Panc1 (cell line): ENCODE data around the gene DKK3. TPM values are rescaled to one million over a fixed set of nuclear protein-coding genes. Genes with fewer than 3 reads are reported as not detected.

Experiments used
- ATAC-seq: fragments of 200-7000 bp; cut with Tn5 transposase; 2 replicates; pipeline ENCODE4 v1.9.1; 2020; ENCODE audit warnings: mild to moderate bottlenecking, moderate library complexity
- BruUV-seq: library from RNA; stranded (reverse); fragments of 400-500 nt; replicated peaks from 2 replicates; lab custom pipeline; 2021; lab: Mats Ljungman, UMichigan
- CTCF ChIA-PET: fragments of 300-600 bp; sonication (Branson Sonifier 250); formaldehyde crosslinking; loops from one replicate; lab custom pipeline; 2022; ENCODE audit warnings: antibody characterized with exemption; lab: Charles Lee
- POLR2A ChIA-PET: fragments of 300-600 bp; sonication (Branson Sonifier 250); formaldehyde crosslinking; loops from one replicate; lab custom pipeline; 2022; ENCODE audit warnings: antibody characterized with exemption; lab: Charles Lee
- DNase-seq: peaks from one replicate; pipeline ENCODE4 v3.0.0-alpha.2; 2010; ENCODE audit warnings: low read depth, low spot score
- H3K27ac ChIP-seq: 2 replicates; pipeline ENCODE4 v1.5.1; 2011; ENCODE audit warnings: mild to moderate bottlenecking, low read length, inconsistent platforms
- H3K27me3 ChIP-seq: fragments of 200-500 bp; sonication (Bioruptor generic); 2 replicates; pipeline ENCODE4 v1.6.0; 2014; ENCODE audit warnings: low read length, inconsistent platforms; ENCODE audit not compliant: control insufficient read depth, insufficient read depth
- H3K36me3 ChIP-seq: fragments of 200-500 bp; sonication (Bioruptor generic); 2 replicates; pipeline ENCODE4 v1.5.1; 2014; ENCODE audit warnings: inconsistent platforms, mild to moderate bottlenecking, low read length, moderate library complexity; ENCODE audit not compliant: control insufficient read depth, insufficient read depth
- H3K4me1 ChIP-seq: 2 replicates; pipeline ENCODE4 v1.5.1; 2011; ENCODE audit warnings: inconsistent platforms, mild to moderate bottlenecking, low read length, moderate library complexity; ENCODE audit not compliant: control insufficient read depth, insufficient read depth
- H3K4me3 ChIP-seq, 2 experiments: 2 replicates each; pipeline ENCODE4 v1.5.1; 2011 to 2012; ENCODE audit warnings: low read depth in 2 of 2, low read length in 2 of 2, mild to moderate bottlenecking in 2 of 2, inconsistent platforms in 1 of 2, moderate library complexity in 1 of 2
- H3K9me3 ChIP-seq: fragments of 200-500 bp; sonication (Bioruptor generic); 2 replicates; pipeline ENCODE4 v1.5.1; 2014; ENCODE audit warnings: low read depth, mild to moderate bottlenecking, inconsistent platforms, low read length, moderate library complexity; ENCODE audit not compliant: control insufficient read depth, insufficient read depth
- POLR2AphosphoS5 ChIP-seq: IDR thresholded peaks from 2 replicates; pipeline ENCODE4 v1.6.1; 2012; ENCODE audit warnings: mild to moderate bottlenecking, low read depth, low read length, moderate library complexity
- SIN3A ChIP-seq: IDR thresholded peaks from 2 replicates; pipeline ENCODE4 v1.6.1; 2012; ENCODE audit warnings: low read depth, mild to moderate bottlenecking, low read length, moderate library complexity, borderline replicate concordance; ENCODE audit not compliant: insufficient read depth
- TCF7L2 ChIP-seq: IDR thresholded peaks from 2 replicates; pipeline ENCODE4 v1.6.1; 2011; ENCODE audit warnings: mild to moderate bottlenecking, low read depth, low read length, inconsistent platforms
- in situ Hi-C: cut with HindIII; loops from 2 replicates; pipeline ENCODE4 v1.10.0; 2016; ENCODE audit warnings: low sequenced_read_pairs, low pct_unique_long_range_greater_than_20kb
- intact Hi-C: fragments of 100-400 bp; cut with micrococcal nuclease; formaldehyde crosslinking; loops from one replicate; pipeline ENCODE4 v1.10.0; 2022; ENCODE audit not compliant: unreplicated experiment
- total RNA-seq: library from RNA; stranded (reverse); gene quantifications from one replicate; pipeline ENCODE4 v1.2.1, GENCODE V29; 2021; ENCODE audit not compliant: unreplicated experiment
- TF ChIP-seq, protein P1 (sequence below), 2 experiments: IDR thresholded peaks; 2 replicates each; pipeline ENCODE4 v1.6.1; 2011 to 2012; ENCODE audit warnings: low read depth in 2 of 2, control low read depth in 1 of 2, low read length in 1 of 2, mild to moderate bottlenecking in 1 of 2, moderate library complexity in 1 of 2; ENCODE audit not compliant: insufficient read depth in 1 of 2
- TF ChIP-seq, protein P2 (sequence below): fragments of 450-650 bp; IDR thresholded peaks from 2 replicates; pipeline ENCODE4 v1.5.1; 2017; ENCODE audit warnings: mild to moderate bottlenecking

DKK3 gene
- total RNA-seq, 1 experiment from 2014 or later = 116 TPM

DNA sequence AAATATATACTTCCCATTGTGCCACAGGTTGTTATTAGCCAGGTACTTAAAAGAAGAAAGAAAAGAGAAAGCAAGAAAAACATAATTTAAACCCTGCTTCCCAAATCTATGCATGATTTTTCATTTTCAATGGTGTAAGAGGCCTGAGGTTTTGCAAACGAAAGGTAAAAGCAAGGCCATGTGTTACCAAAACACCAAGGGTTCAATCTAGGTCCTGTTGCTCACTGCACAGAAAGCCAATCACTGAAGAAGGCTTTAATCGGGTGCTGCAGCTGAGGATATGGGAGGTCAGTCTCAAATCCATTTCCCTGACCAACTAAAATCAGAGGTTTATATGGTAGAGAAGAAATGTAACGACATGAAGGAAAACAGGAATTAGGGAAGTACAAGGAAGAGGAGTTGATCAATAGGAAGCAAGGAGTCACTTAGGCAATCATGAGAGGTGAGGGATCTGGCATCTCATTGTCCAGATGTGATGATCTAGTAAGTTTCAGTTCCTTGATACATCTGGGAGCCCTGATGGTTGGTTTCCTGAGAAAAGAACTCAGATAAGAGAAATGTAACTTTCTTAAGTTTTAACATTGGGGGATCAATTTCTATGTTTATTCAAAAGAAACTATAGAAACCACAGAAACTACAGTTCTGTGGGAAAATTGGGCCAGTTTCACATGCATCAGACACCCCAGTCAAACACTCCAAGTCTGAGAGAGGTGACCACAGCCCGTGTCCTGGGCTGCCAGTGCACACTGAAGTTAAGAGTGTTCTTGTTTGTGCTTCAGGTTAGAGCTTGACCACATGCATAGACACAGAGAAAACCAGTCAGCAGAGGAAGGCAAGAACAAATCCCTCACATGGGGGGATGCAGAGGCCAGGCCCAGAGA, 18.1 kb upstream of the DKK3 start:
- no peaks in the 10 kb centered on the region for H3K36me3 ChIP-seq
- ChIA-PET POLR2A (no interaction called here), CTCF (no interaction called here)
- BruUV-seq = no TSS peak
- H3K9me3 ChIP-seq = 0 out of 2 replicates have a peak, but pooled peaks cover 7% of the 10 kb centered on the region
- TF ChIP-seq POLR2AphosphoS5 (no peak), TCF7L2 (no peak), SIN3A (no peak)
- TF ChIP-seq, protein P1, sequence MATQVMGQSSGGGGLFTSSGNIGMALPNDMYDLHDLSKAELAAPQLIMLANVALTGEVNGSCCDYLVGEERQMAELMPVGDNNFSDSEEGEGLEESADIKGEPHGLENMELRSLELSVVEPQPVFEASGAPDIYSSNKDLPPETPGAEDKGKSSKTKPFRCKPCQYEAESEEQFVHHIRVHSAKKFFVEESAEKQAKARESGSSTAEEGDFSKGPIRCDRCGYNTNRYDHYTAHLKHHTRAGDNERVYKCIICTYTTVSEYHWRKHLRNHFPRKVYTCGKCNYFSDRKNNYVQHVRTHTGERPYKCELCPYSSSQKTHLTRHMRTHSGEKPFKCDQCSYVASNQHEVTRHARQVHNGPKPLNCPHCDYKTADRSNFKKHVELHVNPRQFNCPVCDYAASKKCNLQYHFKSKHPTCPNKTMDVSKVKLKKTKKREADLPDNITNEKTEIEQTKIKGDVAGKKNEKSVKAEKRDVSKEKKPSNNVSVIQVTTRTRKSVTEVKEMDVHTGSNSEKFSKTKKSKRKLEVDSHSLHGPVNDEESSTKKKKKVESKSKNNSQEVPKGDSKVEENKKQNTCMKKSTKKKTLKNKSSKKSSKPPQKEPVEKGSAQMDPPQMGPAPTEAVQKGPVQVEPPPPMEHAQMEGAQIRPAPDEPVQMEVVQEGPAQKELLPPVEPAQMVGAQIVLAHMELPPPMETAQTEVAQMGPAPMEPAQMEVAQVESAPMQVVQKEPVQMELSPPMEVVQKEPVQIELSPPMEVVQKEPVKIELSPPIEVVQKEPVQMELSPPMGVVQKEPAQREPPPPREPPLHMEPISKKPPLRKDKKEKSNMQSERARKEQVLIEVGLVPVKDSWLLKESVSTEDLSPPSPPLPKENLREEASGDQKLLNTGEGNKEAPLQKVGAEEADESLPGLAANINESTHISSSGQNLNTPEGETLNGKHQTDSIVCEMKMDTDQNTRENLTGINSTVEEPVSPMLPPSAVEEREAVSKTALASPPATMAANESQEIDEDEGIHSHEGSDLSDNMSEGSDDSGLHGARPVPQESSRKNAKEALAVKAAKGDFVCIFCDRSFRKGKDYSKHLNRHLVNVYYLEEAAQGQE (IDR thresholded peaks at IDR 0.05; ENCODE audit: insufficient read depth in 1 of 2, low read depth in 2 of 2, low read length in 1 of 2) = no peak
- TF ChIP-seq, protein P2, sequence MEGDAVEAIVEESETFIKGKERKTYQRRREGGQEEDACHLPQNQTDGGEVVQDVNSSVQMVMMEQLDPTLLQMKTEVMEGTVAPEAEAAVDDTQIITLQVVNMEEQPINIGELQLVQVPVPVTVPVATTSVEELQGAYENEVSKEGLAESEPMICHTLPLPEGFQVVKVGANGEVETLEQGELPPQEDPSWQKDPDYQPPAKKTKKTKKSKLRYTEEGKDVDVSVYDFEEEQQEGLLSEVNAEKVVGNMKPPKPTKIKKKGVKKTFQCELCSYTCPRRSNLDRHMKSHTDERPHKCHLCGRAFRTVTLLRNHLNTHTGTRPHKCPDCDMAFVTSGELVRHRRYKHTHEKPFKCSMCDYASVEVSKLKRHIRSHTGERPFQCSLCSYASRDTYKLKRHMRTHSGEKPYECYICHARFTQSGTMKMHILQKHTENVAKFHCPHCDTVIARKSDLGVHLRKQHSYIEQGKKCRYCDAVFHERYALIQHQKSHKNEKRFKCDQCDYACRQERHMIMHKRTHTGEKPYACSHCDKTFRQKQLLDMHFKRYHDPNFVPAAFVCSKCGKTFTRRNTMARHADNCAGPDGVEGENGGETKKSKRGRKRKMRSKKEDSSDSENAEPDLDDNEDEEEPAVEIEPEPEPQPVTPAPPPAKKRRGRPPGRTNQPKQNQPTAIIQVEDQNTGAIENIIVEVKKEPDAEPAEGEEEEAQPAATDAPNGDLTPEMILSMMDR = no peak
- in situ Hi-C loops (no loop called here), intact Hi-C loops (no loop called here)
- DNase-seq (no peak), ATAC-seq (no peak)
- H3K27me3 ChIP-seq = no peaks in the 10 kb centered on the region
- no peak overlapping the region for H3K27ac ChIP-seq
- no peak overlapping the region for H3K4me3 ChIP-seq
- 0 out of 2 replicates have a peak, but pooled peaks cover 4% of the 10 kb centered on the region for H3K4me1 ChIP-seq

DNA sequence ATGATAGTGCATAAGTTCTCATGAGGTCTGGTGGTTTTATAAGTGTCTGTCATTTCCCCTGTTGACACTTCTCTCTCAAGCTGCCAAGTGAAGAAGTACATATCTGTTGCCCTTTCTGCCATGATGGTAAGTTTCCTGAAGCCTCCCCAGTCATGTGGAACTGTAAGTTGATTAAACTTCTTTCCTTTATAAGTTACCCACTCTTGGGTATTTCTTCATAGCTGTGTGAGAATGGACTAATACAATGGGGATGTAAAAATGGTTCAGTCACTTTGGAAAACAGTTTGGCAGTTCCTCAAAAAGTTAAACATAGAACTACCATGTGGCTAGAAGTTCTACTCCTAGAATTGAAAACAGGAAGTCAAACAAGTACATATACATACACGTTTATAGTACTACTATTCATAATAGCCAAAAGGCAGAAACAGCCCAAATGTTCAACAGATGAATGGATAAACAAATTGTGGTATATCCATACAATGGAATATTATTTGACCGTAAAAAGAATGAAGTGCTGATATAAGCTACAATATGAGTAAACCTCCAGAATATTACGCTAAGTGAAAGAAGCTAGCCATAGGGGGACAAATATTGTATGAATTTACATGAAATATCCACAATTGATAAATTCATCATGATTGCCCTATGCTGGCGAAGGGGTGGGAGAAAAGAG, 16.0 kb upstream of the DKK3 start:
- Histone ChIP-seq H3K4me1 (peaks cover 4% of the 10 kb centered on the region; the same call in 1 of the 2 replicates), H3K4me3 (no peak overlapping the region), H3K27me3 (no peaks in the 10 kb centered on the region), H3K9me3 (0 out of 2 replicates have a peak, but pooled peaks cover 7% of the 10 kb centered on the region), H3K36me3 (no peaks in the 10 kb centered on the region), H3K27ac (no peak overlapping the region)
- BruUV-seq = no TSS peak
- ATAC-seq (no peak), DNase-seq (no peak)
- POLR2A ChIA-PET = no interaction called here
- TF ChIP-seq, protein P1 (IDR thresholded peaks at IDR 0.05; ENCODE audit: insufficient read depth in 1 of 2, low read depth in 2 of 2, low read length in 1 of 2) = no peak
- TF ChIP-seq POLR2AphosphoS5 (no peak), SIN3A (no peak), TCF7L2 (no peak)
- TF ChIP-seq, protein P2 = no peak
- CTCF ChIA-PET = no interaction called here
- intact Hi-C loops = no loop called here
- in situ Hi-C loops = no loop called here
